Measurements from ENCODE around the gene NIFK.
"Not testable (repeated sequence)": the region's sequence is repeated elsewhere in the genome, so short reads cannot be mapped to it uniquely, and the experiment has no call there.

NIFK gene

DNA sequence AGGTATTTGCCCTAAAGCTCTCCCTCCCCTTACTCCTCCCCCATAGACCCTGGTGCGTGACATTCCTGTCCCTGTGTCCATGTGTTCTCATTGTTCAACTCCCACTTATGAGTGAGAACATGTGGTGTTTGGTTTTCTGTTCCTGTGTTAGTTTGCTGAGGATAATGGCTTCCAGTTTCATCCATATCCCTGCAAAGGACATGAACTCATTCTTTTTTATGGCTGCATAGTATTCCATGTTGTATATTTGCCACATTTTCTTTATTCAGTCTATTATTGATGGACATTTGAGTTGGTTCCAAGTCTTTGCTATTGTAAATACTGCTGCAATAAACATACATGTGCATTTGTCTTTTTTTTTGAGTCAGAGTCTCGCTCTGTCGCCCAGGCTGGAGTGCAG, 46.1 kb downstream of the NIFK start:
- not testable (repeated sequence) for DNase-seq

DNA sequence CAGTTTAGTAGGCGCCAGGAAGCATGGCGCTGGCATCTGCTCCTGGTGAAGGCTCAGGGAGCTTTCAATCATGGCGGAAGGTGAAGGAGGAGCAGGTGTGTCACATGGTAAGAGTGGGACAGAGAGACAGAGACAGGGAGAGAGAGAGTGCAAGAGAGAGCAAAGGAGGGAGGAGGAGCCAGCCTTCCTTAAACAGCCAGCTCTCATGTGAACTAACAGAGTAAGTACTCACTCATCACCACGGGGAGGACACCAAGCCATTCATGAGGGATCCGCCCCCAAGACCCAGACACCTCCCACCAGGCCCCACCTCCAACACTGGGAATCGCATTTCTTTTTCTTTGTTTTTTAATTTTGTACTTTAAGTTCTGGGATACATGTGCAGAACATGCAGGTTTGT, 46.6 kb downstream of the NIFK start:
- no peak for DNase-seq

DNA sequence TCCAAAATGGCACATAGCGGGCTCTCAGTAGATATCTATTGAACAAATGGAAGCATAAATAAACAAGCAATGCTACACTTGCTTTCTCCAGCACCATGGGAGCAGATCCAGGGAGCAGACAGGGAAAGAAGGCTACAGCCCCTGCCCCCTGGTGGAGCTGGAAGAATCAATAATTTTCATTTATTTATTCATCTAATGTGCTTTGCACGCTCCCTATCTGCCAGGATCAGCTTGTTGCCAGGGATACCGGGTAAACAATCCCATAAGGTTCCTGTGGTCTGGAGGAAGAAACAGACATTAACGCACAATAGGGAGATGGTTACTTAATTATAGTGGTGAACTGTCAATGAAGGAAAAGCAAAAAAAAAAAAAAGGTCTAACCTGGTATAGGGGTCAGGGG, 47.3 kb downstream of the NIFK start:
- DNase-seq = no peak

DNA sequence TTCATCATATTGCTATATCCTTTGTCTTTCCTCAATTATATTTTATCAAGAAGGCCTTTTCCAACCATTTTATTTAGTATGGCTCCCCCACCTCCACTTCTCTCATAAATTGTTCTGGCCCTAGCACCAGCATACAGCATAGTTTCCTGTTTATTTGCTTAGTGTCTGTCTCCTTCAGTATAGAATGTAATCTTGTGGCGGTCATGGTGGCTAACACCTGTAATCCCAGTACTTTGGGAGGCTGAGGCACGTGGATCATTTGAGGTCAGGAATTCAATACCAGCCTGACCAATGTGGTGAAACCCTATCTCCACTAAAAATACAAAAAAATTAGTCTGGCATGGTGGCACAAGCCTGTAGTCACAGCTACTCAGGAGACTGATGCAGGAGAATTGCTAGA, 47.9 kb downstream of the NIFK start:
- DNase-seq = no peak

DNA sequence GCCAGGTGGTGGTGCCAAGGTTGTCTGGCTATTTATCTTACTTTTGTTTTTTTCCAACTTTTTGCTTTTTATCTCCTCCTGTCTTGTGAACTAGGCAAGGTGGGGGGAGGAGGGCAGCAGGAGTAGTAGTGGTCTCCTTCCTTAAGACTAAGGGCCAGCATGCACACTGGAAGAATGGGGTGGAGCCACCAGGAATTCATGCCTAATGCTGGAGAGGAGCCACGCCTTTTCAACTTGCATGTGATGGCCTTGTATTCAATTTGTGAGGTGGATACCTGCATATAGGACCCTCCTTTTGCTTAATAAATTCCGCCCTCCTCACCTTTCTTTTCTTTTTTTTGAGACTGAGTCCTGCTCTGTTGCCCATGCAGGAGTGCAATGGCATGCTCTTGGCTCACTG, 49.8 kb downstream of the NIFK start:
- no peak for DNase-seq

DNA sequence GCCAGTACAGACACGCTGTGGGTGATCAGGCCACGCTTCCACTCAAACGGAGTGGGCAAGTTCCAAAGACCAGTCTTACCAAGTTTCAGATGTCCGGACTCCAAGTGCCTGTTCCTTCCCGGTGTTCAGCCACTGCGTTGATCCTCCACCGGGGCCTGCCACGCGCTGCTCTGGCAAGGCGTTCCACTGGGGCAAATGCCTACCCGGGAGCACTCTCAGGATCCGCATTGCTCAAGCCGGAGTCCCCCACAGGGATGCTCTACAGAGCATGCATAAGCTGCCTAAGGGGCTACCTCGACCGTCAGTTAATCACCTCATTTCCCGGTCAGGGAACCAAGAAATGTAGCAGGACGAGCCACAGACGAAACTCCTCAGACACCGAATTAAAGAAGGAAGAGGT, 50.5 kb downstream of the NIFK start:
- DNase-seq = no peak

DNA sequence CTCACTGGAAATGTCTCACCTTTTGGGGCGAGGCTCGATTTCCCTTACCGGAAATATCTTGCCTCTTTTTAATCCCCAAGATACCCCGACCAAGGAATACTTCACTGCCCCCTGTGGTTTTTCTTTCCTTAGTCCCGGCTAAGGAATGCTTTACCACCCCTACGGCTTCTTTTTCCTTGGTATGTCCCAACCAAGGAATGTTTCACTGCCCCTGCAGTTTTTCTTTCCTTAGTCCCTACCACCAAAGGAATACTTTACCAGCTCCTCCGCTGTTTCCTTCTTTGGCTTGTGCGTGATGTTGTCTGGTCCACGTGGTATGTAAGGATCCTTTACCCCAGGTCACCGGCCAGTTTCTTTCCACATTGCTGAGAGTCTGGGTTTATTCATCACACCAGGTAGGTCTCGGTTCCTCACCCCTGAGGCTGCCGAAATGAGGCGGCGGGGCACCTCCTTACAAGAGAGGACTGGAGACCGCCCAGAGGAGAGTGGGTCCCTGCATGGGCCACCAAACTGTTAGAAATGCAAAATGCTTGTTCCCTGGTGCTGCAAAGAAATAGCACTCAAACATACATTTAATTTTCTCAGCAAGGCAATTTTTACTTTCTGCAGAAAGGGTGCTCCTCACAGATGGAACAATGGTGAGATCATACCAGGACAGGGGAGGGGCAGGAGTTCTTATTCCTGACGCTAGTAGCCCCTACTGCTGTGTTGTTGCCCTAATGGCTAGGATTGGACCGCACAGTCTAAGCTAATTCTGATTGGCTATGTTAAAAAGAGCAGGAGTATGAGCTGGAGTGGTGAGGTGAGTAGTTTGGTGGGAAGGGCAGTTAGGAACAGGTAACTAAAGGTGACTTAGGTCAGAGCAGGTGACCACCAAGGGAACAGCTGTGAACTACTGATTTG, 54.0 kb downstream of the NIFK start:
- no peak for DNase-seq

DNA sequence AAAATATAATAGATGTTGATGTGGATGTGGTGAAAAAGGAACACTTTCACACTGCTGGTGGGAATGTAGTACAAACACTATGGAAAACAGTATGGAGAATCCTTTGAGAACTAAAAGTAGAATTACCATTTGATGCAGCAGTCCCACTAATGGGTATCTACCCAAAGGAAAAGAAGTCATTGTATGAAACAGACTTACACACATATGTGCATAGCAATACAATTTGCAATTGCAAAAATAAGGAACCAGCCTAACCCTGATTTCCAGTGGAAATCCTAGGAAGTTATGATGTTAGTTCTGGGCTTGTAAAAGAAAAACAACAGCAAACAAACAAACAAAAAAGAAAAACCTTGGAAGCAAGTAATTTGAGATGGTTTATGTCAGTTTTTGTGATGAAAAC, 58.8 kb downstream of the NIFK start:
- DNase-seq = no peak
